Prostate gland (tissue), 2 donors: ENCODE data around the gene CFAP20DC. TPM values are rescaled to one million over a fixed set of nuclear protein-coding genes. Genes with fewer than 3 reads are reported as not detected.

ENCODE experiments used
- DNase-seq: peaks from one replicate; pipeline ENCODE4 v3.0.0-alpha.2; 2019; ENCODE audit warnings: low spot score
- H3K27ac ChIP-seq, 2 donors: fragments of 200-600 bp; sonication (generic); 2 replicates each; pipeline ENCODE4 v1.5.1; 2017 to 2019
- H3K27me3 ChIP-seq: fragments of 200-600 bp; sonication (generic); replicated peaks from 2 replicates; pipeline ENCODE4 v1.5.1; 2019; ENCODE audit not compliant: insufficient read depth
- H3K36me3 ChIP-seq, 2 donors: fragments of 200-600 bp; sonication (generic); 1 replicate in 1 of 2; 2 replicates in 1 of 2; pipeline versions ENCODE4 v1.5.1 to v1.8.1; 2017 to 2019
- H3K4me1 ChIP-seq: fragments of 200-600 bp; sonication (generic); replicated peaks from 2 replicates; pipeline ENCODE4 v1.5.1; 2019
- H3K4me3 ChIP-seq, 2 donors: fragments of 200-600 bp; sonication (generic); 2 replicates each; pipeline ENCODE4 v1.5.1; 2017 to 2019
- H3K9me3 ChIP-seq: fragments of 200-600 bp; sonication (generic); 2 replicates; pipeline ENCODE4 v1.5.1; 2017
- POLR2A ChIP-seq: fragments of 450-650 bp; IDR thresholded peaks from one replicate; pipeline ENCODE4 v1.6.1; 2016; ENCODE audit warnings: antibody characterized with exemption, mild to moderate bottlenecking
- POLR2AphosphoS5 ChIP-seq: sonication (generic); formaldehyde crosslinking; IDR thresholded peaks from one replicate; pipeline ENCODE4 v1.6.1; 2017; ENCODE audit warnings: antibody characterized with exemption
- WGBS: methylation state at CpG from one replicate; pipeline ENCODE4 v1.1.5; 2018; 5-methylcytosine and 5-hydroxymethylcytosine counted together
- intact Hi-C: fragments of 100-400 bp; cut with DNase I; formaldehyde crosslinking; loops from one replicate; pipeline ENCODE4 v1.14.2; 2022
- total RNA-seq, 2 donors: library from RNA; depleted of rRNA; stranded (reverse); fragments of >200 nt; gene quantifications; one replicate each; pipeline ENCODE4 v1.1.0, GENCODE V29; 2016
- TF ChIP-seq, protein P1 (sequence below), 4 experiments: fragments of 200-600 bp in 2 of 4; fragments of 450-650 bp in 2 of 4; sonication (generic) in 2 of 4; IDR thresholded peaks; 1 replicate in 3 of 4; 2 replicates in 1 of 4; pipeline ENCODE4 v1.5.1; 2016 to 2019; ENCODE audit warnings: antibody characterized with exemption in 4 of 4, mild to moderate bottlenecking in 2 of 4, moderate library complexity in 2 of 4

The CFAP20DC gene
- total RNA-seq, 2 donors from 2014 or later: 0.36 to 8.3 TPM

DNA sequence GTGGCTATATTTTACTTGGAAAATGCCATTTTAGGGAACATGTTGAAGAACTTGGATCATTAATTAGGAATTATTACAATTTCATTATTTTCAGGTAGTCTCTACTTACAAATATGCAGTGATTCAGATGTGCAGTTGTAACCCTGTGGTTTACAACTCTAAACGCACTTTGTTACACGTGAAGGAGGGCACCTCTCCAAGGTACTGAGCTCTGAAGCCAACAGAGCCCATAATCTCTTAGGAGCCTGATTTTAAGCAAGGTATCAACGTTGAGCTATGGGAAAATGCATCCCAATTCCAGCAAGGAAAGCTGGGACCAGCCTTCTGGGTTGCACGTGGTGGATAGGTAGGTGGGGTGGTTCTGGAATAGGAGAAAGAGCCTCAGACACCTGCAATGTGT, 301.8 kb downstream of the CFAP20DC start:
- H3K27ac ChIP-seq: no peak overlapping the region
- no peak for DNase-seq
- WGBS: 17% methylated on average over 4 of the region's 4 CpGs
- intact Hi-C loops: no loop called here
- H3K36me3 ChIP-seq: no peaks in the 10 kb centered on the region
- H3K27me3 ChIP-seq: no peaks in the 10 kb centered on the region
- TF ChIP-seq POLR2AphosphoS5 (no peak), POLR2A (no peak)
- TF ChIP-seq, protein P1, sequence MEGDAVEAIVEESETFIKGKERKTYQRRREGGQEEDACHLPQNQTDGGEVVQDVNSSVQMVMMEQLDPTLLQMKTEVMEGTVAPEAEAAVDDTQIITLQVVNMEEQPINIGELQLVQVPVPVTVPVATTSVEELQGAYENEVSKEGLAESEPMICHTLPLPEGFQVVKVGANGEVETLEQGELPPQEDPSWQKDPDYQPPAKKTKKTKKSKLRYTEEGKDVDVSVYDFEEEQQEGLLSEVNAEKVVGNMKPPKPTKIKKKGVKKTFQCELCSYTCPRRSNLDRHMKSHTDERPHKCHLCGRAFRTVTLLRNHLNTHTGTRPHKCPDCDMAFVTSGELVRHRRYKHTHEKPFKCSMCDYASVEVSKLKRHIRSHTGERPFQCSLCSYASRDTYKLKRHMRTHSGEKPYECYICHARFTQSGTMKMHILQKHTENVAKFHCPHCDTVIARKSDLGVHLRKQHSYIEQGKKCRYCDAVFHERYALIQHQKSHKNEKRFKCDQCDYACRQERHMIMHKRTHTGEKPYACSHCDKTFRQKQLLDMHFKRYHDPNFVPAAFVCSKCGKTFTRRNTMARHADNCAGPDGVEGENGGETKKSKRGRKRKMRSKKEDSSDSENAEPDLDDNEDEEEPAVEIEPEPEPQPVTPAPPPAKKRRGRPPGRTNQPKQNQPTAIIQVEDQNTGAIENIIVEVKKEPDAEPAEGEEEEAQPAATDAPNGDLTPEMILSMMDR (IDR thresholded peaks at IDR 0.05): no peak
- H3K9me3 ChIP-seq: no peaks in the 10 kb centered on the region
- no peak overlapping the region for H3K4me3 ChIP-seq
- no peaks in the 10 kb centered on the region for H3K4me1 ChIP-seq

GRCh38 chr3:58746758-58747157, 303.1 kb downstream of the CFAP20DC start:
- Histone ChIP-seq H3K4me3 (no peak overlapping the region), H3K27me3 (no peaks in the 10 kb centered on the region), H3K9me3 (no peaks in the 10 kb centered on the region), H3K27ac (no peak overlapping the region), H3K36me3 (no peaks in the 10 kb centered on the region), H3K4me1 (no peaks in the 10 kb centered on the region)
- intact Hi-C loops: no loop called here
- TF ChIP-seq POLR2A (no peak), POLR2AphosphoS5 (no peak)
- TF ChIP-seq, protein P1 (IDR thresholded peaks at IDR 0.05): no peak
- WGBS: 95% methylated on average over 3 of the region's 3 CpGs
- DNase-seq: no peak

GRCh38 chr3:58743296-58743695, 306.5 kb downstream of the CFAP20DC start:
- TF ChIP-seq, protein P1 (IDR thresholded peaks at IDR 0.05): no peak
- TF ChIP-seq POLR2A (no peak), POLR2AphosphoS5 (no peak)
- Histone ChIP-seq H3K27ac (no peak overlapping the region), H3K36me3 (no peaks in the 10 kb centered on the region), H3K27me3 (no peaks in the 10 kb centered on the region), H3K4me3 (no peak overlapping the region), H3K9me3 (no peaks in the 10 kb centered on the region), H3K4me1 (no peaks in the 10 kb centered on the region)
- DNase-seq: no peak
- intact Hi-C loops: no loop called here
- 100% methylated on average over 1 of the region's 1 CpG for WGBS

DNA sequence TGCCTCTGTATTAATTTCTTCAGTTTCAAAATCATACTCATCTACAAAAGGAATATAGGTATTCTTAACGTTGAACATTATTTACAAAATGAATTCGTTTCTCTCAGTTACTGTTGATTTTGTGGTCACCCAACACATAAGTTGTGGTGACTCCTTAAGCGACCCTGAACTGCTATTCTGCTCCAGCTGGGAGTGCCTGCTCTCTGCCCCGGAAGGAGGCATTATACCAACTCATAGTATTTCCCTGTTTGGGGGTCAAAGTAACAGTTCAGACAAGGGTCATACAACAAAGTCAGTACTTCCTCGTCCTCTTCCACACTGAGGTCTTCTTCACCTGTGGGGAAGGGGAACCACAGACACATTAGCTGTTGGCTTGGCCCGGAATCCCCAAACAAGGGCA, 307.6 kb downstream of the CFAP20DC start:
- Histone ChIP-seq H3K9me3 (no peaks in the 10 kb centered on the region), H3K27me3 (no peaks in the 10 kb centered on the region), H3K4me3 (no peak overlapping the region), H3K36me3 (no peaks in the 10 kb centered on the region), H3K4me1 (no peaks in the 10 kb centered on the region), H3K27ac (no peak overlapping the region)
- DNase-seq: no peak
- TF ChIP-seq POLR2A (no peak), POLR2AphosphoS5 (no peak)
- TF ChIP-seq, protein P1 (IDR thresholded peaks at IDR 0.05): no peak
- intact Hi-C loops: no loop called here
- WGBS: 79% methylated on average over 6 of the region's 6 CpGs

- Histone ChIP-seq H3K27me3 (no peaks in the 10 kb centered on the region), H3K9me3 (no peaks in the 10 kb centered on the region), H3K4me1 (no peaks in the 10 kb centered on the region), H3K27ac (no peak overlapping the region), H3K36me3 (no peaks in the 10 kb centered on the region), H3K4me3 (no peak overlapping the region)
- WGBS: 84% methylated on average over 3 of the region's 3 CpGs
- no peak for DNase-seq
- intact Hi-C loops: no loop called here
- TF ChIP-seq POLR2A (no peak), POLR2AphosphoS5 (no peak)
- TF ChIP-seq, protein P1 (IDR thresholded peaks at IDR 0.05): no peak
Measured at GRCh38 chr3:58737644-58738043, 312.2 kb downstream of the CFAP20DC start.
